HCT116 (cell line): Measurements from ENCODE around the gene NRCAM. TPM values are rescaled to one million over a fixed set of nuclear protein-coding genes. Genes with fewer than 3 reads are reported as not detected.

Experiments
- ATAC-seq: fragments of 200-7000 bp; cut with Tn5 transposase; 2 replicates; pipeline ENCODE4 v1.9.1; 2020; ENCODE audit warnings: mild to moderate bottlenecking, moderate library complexity
- BruUV-seq: library from RNA; stranded (reverse); fragments of 400-500 nt; replicated peaks from 2 replicates; lab custom pipeline; 2021; lab: Mats Ljungman, UMichigan
- CTCF ChIA-PET: fragments of 300-600 bp; sonication (Branson Sonifier 250); formaldehyde crosslinking; loops from one replicate; lab custom pipeline; 2021; ENCODE audit warnings: antibody characterized with exemption; lab: Charles Lee
- POLR2A ChIA-PET: fragments of 300-600, 350-600 bp; sonication (Branson Sonifier 250); formaldehyde crosslinking; loops from one replicate; lab custom pipeline; 2021; ENCODE audit warnings: antibody characterized with exemption; lab: Charles Lee
- RAD21 ChIA-PET, 2 experiments: fragments of 300-600 bp; sonication (Branson Sonifier 250); formaldehyde crosslinking; loops; one replicate each; lab custom pipeline; 2023; ENCODE audit warnings: low total read pairs in 2 of 2; ENCODE audit not compliant: uncharacterized antibody in 2 of 2, unreplicated experiment in 2 of 2, low non-redundant PET in 1 of 2; lab: Charles Lee
- DNase-seq: peaks from one replicate; pipeline ENCODE4 v3.0.0-alpha.2; 2010; ENCODE audit warnings: low read depth, low spot score
- H2AFZ ChIP-seq: fragments of 200-600 bp; shearing (Covaris generic), sonication (generic); 2 replicates; pipeline ENCODE4 v1.6.1; 2017; ENCODE audit warnings: low read depth, mixed run types, mixed read lengths, antibody characterized with exemption, low read length; ENCODE audit not compliant: poor library complexity, severe bottlenecking
- H3K27ac ChIP-seq: 2 replicates; pipeline ENCODE4 v1.5.1; 2012; ENCODE audit warnings: low read depth, low read length
- H3K27me3 ChIP-seq: fragments of 200-600 bp; sonication (generic); 2 replicates; pipeline ENCODE4 v1.6.1; 2016; ENCODE audit warnings: mixed run types, low read length, mixed read lengths; ENCODE audit not compliant: insufficient read depth
- H3K36me3 ChIP-seq, 2 experiments: fragments of 200-500 bp in 1 of 2; fragments of 200-600 bp in 1 of 2; sonication (Bioruptor generic) in 1 of 2; sonication (generic) in 1 of 2; 2 replicates each; pipeline versions ENCODE4 v1.5.1 to v1.6.1; 2014 to 2016; ENCODE audit warnings: low read length in 2 of 2, inconsistent platforms in 1 of 2, mixed read lengths in 1 of 2, mixed run types in 1 of 2; ENCODE audit not compliant: insufficient read depth in 2 of 2, control insufficient read depth in 1 of 2
- H3K4me1 ChIP-seq, 2 experiments: fragments of 200-600 bp in 1 of 2; sonication (generic) in 1 of 2; 2 replicates each; pipeline versions ENCODE4 v1.5.1 to v1.6.1; 2012 to 2017; ENCODE audit warnings: low read length in 2 of 2, inconsistent platforms in 1 of 2, mild to moderate bottlenecking in 1 of 2, mixed read lengths in 1 of 2, mixed run types in 1 of 2, moderate library complexity in 1 of 2; ENCODE audit not compliant: insufficient read depth in 2 of 2, control insufficient read depth in 1 of 2
- H3K4me2 ChIP-seq: fragments of 200-600 bp; sonication (generic); 2 replicates; pipeline ENCODE4 v1.6.1; 2017; ENCODE audit warnings: mixed run types, low read length, mixed read lengths
- H3K4me3 ChIP-seq, 2 experiments: fragments of 200-600 bp in 1 of 2; sonication (generic) in 1 of 2; replicated peaks in 1 of 2; 2 replicates each; pipeline ENCODE4 v1.5.1; 2011 to 2016; ENCODE audit warnings: low read length in 2 of 2, control low read depth in 1 of 2, low read depth in 1 of 2, mild to moderate bottlenecking in 1 of 2, mixed read lengths in 1 of 2, mixed run types in 1 of 2
- H3K79me2 ChIP-seq: fragments of 200-600 bp; sonication (generic); 2 replicates; pipeline ENCODE4 v1.6.1; 2017; ENCODE audit warnings: mild to moderate bottlenecking, mixed run types, low read length, moderate library complexity, mixed read lengths; ENCODE audit not compliant: insufficient read depth
- H3K9ac ChIP-seq: fragments of 200-600 bp; sonication (generic); 2 replicates; pipeline ENCODE4 v1.6.1; 2016; ENCODE audit warnings: low read length, mixed read lengths
- H3K9me2 ChIP-seq: fragments of 200-600 bp; sonication (generic), shearing (Covaris generic); 2 replicates; pipeline ENCODE4 v1.6.1; 2017; ENCODE audit warnings: mixed run types, mild to moderate bottlenecking, moderate library complexity; ENCODE audit not compliant: insufficient read depth
- H3K9me3 ChIP-seq, 2 experiments: fragments of 200-500 bp in 1 of 2; fragments of 200-600 bp in 1 of 2; sonication (Bioruptor generic) in 1 of 2; sonication (generic) in 1 of 2; 2 replicates each; pipeline ENCODE4 v1.6.1; 2014 to 2017; ENCODE audit warnings: low read length in 2 of 2, mixed read lengths in 2 of 2, inconsistent platforms in 1 of 2, low read depth in 1 of 2, mild to moderate bottlenecking in 1 of 2, mixed run types in 1 of 2, moderate library complexity in 1 of 2; ENCODE audit not compliant: control insufficient read depth in 1 of 2, insufficient read depth in 1 of 2
- H4K20me1 ChIP-seq: fragments of 200-600 bp; sonication (generic), shearing (Covaris generic); 2 replicates; pipeline ENCODE4 v1.6.1; 2017; ENCODE audit warnings: mixed run types, mild to moderate bottlenecking, moderate library complexity; ENCODE audit not compliant: insufficient read depth
- ATF3 ChIP-seq: IDR thresholded peaks from 2 replicates; pipeline ENCODE4 v1.6.1; 2012
- CBX3 ChIP-seq: IDR thresholded peaks from 2 replicates; pipeline ENCODE4 v1.6.1; 2012; ENCODE audit warnings: low read depth
- ELF1 ChIP-seq: IDR thresholded peaks from 2 replicates; pipeline ENCODE4 v1.6.1; 2012; ENCODE audit warnings: low read depth, borderline replicate concordance
- EZH2 ChIP-seq: fragments of 200-600 bp; sonication (generic); IDR thresholded peaks from 2 replicates; pipeline ENCODE4 v1.6.1; 2017; ENCODE audit warnings: antibody characterized with exemption, mixed run types
- EZH2phosphoT487 ChIP-seq: fragments of 200-600 bp; IDR thresholded peaks from 2 replicates; pipeline ENCODE4 v1.6.1; 2018; ENCODE audit warnings: antibody characterized with exemption, borderline replicate concordance
- FOSL1 ChIP-seq: IDR thresholded peaks from 2 replicates; pipeline ENCODE4 v1.6.1; 2012; ENCODE audit warnings: low read depth
- JUND ChIP-seq: IDR thresholded peaks from 2 replicates; pipeline ENCODE4 v1.6.1; 2012
- MAX ChIP-seq: IDR thresholded peaks from 2 replicates; pipeline ENCODE4 v1.6.1; 2012
- POLR2AphosphoS5 ChIP-seq: IDR thresholded peaks from 2 replicates; pipeline ENCODE4 v1.6.1; 2011; ENCODE audit warnings: mild to moderate bottlenecking, low read depth, low read length, moderate library complexity
- SIN3A ChIP-seq: IDR thresholded peaks from 2 replicates; pipeline ENCODE4 v1.6.1; 2012; ENCODE audit warnings: low read depth
- SP1 ChIP-seq: IDR thresholded peaks from 2 replicates; pipeline ENCODE4 v1.6.1; 2012; ENCODE audit warnings: low read depth
- SRF ChIP-seq: IDR thresholded peaks from 2 replicates; pipeline ENCODE4 v1.6.1; 2012; ENCODE audit warnings: low read depth
- TCF7L2 ChIP-seq: IDR thresholded peaks from 2 replicates; pipeline ENCODE4 v1.7.0; 2011; ENCODE audit warnings: borderline replicate concordance, inconsistent platforms; ENCODE audit not compliant: insufficient read depth, insufficient read length; ENCODE audit errors: extremely low read depth
- ZFX ChIP-seq: fragments of 450-650 bp; IDR thresholded peaks from 2 replicates; pipeline ENCODE4 v1.6.1; 2017
- intact Hi-C: fragments of 100-400 bp; cut with micrococcal nuclease; formaldehyde crosslinking; loops from 2 replicates; pipeline ENCODE4 v1.10.0; 2022
- total RNA-seq: library from RNA; stranded (reverse); gene quantifications from one replicate; pipeline ENCODE4 v1.2.1, GENCODE V29; 2021; ENCODE audit not compliant: unreplicated experiment
- TF ChIP-seq, protein P1 (sequence below): IDR thresholded peaks from 2 replicates; pipeline ENCODE4 v1.6.1; 2011; ENCODE audit warnings: mild to moderate bottlenecking, low read length, moderate library complexity; ENCODE audit not compliant: insufficient replicate concordance; ENCODE audit errors: extremely low read depth
- TF ChIP-seq, protein P2 (sequence below), 3 experiments: fragments of 200-600 bp in 1 of 3; sonication (generic) in 1 of 3; IDR thresholded peaks in 2 of 3; conservative IDR thresholded peaks in 1 of 3; 2 replicates each; pipeline ENCODE4 v1.5.1; 2012 to 2017; ENCODE audit warnings: low read depth in 2 of 3, low read length in 2 of 3, antibody characterized with exemption in 1 of 3, borderline replicate concordance in 1 of 3, control low read depth in 1 of 3, mild to moderate bottlenecking in 1 of 3, mixed read lengths in 1 of 3, mixed run types in 1 of 3, moderate library complexity in 1 of 3; ENCODE audit not compliant: insufficient read depth in 1 of 3

NRCAM gene
- total RNA-seq, 1 experiment from 2014 or later, result 0.15 TPM

DNA sequence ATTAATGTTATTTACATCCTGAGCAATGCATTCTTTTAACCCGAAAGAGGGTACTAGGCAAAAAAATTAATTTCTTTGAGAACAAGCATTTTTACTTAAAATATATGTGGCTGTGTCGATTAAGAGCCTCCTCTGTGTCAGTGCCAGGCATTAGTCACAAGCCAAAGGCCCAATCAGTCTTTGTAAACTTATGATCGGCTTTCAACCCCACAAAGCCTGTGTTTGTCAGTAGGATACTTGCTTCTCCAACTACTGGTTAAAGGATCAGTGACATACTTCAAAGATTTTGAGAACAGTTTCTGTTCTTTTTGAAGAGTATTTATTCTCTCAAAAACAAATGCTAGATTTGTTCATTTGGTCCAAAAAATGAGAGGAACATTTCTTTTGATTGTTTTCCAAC is 159.3 kb downstream of the NRCAM start:
- H4K20me1 ChIP-seq, result no peaks in the 10 kb centered on the region
- no peak overlapping the region for H2AFZ ChIP-seq
- no peak overlapping the region for H3K9ac ChIP-seq
- no peak overlapping the region for H3K4me2 ChIP-seq
- H3K4me3 ChIP-seq, result no peak overlapping the region
- no peak for ATAC-seq
- H3K27ac ChIP-seq, result no peak overlapping the region
- no peaks in the 10 kb centered on the region for H3K9me3 ChIP-seq
- RAD21 ChIA-PET, result no interaction called here
- no peaks in the 10 kb centered on the region for H3K27me3 ChIP-seq
- CTCF ChIA-PET, result no interaction called here
- no peaks in the 10 kb centered on the region for H3K36me3 ChIP-seq
- H3K79me2 ChIP-seq, result no peaks in the 10 kb centered on the region
- H3K9me2 ChIP-seq, result no peaks in the 10 kb centered on the region
- TF ChIP-seq, protein P1, sequence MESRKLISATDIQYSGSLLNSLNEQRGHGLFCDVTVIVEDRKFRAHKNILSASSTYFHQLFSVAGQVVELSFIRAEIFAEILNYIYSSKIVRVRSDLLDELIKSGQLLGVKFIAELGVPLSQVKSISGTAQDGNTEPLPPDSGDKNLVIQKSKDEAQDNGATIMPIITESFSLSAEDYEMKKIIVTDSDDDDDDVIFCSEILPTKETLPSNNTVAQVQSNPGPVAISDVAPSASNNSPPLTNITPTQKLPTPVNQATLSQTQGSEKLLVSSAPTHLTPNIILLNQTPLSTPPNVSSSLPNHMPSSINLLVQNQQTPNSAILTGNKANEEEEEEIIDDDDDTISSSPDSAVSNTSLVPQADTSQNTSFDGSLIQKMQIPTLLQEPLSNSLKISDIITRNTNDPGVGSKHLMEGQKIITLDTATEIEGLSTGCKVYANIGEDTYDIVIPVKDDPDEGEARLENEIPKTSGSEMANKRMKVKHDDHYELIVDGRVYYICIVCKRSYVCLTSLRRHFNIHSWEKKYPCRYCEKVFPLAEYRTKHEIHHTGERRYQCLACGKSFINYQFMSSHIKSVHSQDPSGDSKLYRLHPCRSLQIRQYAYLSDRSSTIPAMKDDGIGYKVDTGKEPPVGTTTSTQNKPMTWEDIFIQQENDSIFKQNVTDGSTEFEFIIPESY, result no peak
- TF ChIP-seq CBX3 (no peak), EZH2 (no peak), POLR2AphosphoS5 (no peak)
- TF ChIP-seq, all 23 proteins: peak for 0
- no peak for DNase-seq
- POLR2A ChIA-PET, result no interaction called here
- H3K4me1 ChIP-seq, result peaks cover 0 to 9% of the 10 kb centered on the region in 2 experiments; a peak in 3 of 4 replicates
- BruUV-seq, result no TSS peak
- intact Hi-C loops, result no loop called here

DNA sequence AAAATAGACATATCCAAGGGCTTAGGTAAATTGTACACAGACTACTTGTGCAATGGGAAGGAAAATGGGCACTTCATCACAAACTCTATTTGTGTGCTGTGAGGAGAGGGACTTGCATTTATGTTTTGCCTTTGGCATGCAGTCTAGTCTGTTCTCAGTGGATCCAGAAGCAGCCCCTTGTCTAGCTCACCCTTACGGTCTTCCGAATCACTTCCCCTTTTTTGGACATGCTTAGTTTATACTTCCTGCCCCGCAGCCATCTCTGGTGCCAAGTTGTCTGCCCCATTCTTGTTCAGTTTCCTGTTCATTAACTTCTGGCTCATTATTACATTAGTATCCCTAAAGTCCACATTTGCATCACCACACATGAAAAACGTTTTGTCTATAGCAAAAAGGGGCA is 161.6 kb downstream of the NRCAM start:
- peaks cover 0 to 7% of the 10 kb centered on the region in 2 experiments; a peak in 3 of 4 replicates for H3K4me1 ChIP-seq
- POLR2A ChIA-PET, result no interaction called here
- ATAC-seq, result no peak
- no peak overlapping the region for H3K9ac ChIP-seq
- intact Hi-C loops, result no loop called here
- no peaks in the 10 kb centered on the region for H3K36me3 ChIP-seq
- H2AFZ ChIP-seq, result no peak overlapping the region
- H3K79me2 ChIP-seq, result no peaks in the 10 kb centered on the region
- DNase-seq, result no peak
- CTCF ChIA-PET, result no interaction called here
- no TSS peak for BruUV-seq
- H3K9me3 ChIP-seq, result no peaks in the 10 kb centered on the region
- no peak overlapping the region for H3K4me3 ChIP-seq
- no peak overlapping the region for H3K4me2 ChIP-seq
- RAD21 ChIA-PET, result no interaction called here
- H3K9me2 ChIP-seq, result no peaks in the 10 kb centered on the region
- 0 out of 2 replicates have a peak, but pooled peaks cover 6% of the 10 kb centered on the region for H3K27me3 ChIP-seq
- H4K20me1 ChIP-seq, result no peaks in the 10 kb centered on the region
- no peak overlapping the region for H3K27ac ChIP-seq
- TF ChIP-seq CBX3, result no peak
- no peak for TF ChIP-seq ELF1
- TF ChIP-seq JUND, result no peak
- TF ChIP-seq SIN3A, result no peak
- no peak for TF ChIP-seq ZFX
- TF ChIP-seq MAX, result no peak
- TF ChIP-seq SP1, result no peak
- TF ChIP-seq FOSL1, result no peak
- no peak for TF ChIP-seq EZH2phosphoT487
- no peak for TF ChIP-seq TCF7L2
- TF ChIP-seq, protein P2, sequence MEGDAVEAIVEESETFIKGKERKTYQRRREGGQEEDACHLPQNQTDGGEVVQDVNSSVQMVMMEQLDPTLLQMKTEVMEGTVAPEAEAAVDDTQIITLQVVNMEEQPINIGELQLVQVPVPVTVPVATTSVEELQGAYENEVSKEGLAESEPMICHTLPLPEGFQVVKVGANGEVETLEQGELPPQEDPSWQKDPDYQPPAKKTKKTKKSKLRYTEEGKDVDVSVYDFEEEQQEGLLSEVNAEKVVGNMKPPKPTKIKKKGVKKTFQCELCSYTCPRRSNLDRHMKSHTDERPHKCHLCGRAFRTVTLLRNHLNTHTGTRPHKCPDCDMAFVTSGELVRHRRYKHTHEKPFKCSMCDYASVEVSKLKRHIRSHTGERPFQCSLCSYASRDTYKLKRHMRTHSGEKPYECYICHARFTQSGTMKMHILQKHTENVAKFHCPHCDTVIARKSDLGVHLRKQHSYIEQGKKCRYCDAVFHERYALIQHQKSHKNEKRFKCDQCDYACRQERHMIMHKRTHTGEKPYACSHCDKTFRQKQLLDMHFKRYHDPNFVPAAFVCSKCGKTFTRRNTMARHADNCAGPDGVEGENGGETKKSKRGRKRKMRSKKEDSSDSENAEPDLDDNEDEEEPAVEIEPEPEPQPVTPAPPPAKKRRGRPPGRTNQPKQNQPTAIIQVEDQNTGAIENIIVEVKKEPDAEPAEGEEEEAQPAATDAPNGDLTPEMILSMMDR (IDR thresholded peaks at IDR 0.05 in 2 of 3, conservative IDR thresholded peaks at IDR 0.05 in 1 of 3; ENCODE audit: borderline replicate concordance in 1 of 3, insufficient read depth in 1 of 3, low read depth in 2 of 3, low read length in 2 of 3), result no peak
- no peak for TF ChIP-seq EZH2
- TF ChIP-seq ATF3, result no peak
- no peak for TF ChIP-seq SRF
